Measurements from ENCODE around the gene PICALM.

PICALM gene

GRCh38 chr11:86050196-86050709 lies 18.6 kb downstream of the PICALM start:
- DNase-seq (ENCODE audit: low read depth in 2 of 2), result no peak

GRCh38 chr11:86047275-86047991 lies 21.5 kb downstream of the PICALM start:
- DNase-seq (ENCODE audit: low read depth in 2 of 2), result no peak

- DNase-seq (ENCODE audit: low read depth in 2 of 2), result no peak
These were observed 22.8 kb downstream of the PICALM start for GRCh38 chr11:86046116-86046515.

- DNase-seq (ENCODE audit: low read depth in 2 of 2), result no peak
These were observed 24.9 kb downstream of the PICALM start for GRCh38 chr11:86043765-86044503.

DNA sequence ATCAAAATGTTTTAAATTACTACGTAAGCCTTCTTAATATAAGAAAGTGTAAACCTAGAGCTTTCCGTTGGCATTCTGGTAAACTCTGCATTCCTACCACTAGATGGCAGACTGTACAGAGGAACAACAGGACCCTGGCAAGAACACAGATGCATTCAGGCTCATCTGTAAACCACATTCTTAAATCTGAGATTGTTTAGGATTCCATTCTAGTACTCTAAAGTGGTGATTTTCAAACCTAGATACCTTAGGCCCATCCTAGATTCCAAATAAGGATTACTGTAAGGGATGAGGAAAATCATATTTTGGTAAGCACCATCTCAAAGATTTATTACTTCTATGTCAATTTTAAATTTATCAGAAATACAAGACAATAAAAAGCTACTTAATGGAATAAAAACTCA lies 26.9 kb downstream of the PICALM start:
- peak in 1 of 2 donors; percentile 49 for DNase-seq (ENCODE audit: low read depth in 2 of 2)

GRCh38 chr11:86040919-86041850 lies 27.7 kb downstream of the PICALM start:
- no peak for DNase-seq (ENCODE audit: low read depth in 2 of 2)

GRCh38 chr11:86039094-86039493 lies 29.8 kb downstream of the PICALM start:
- DNase-seq (ENCODE audit: low read depth in 2 of 2), result no peak

- no peak for DNase-seq (ENCODE audit: low read depth in 2 of 2)
These were observed 31.1 kb downstream of the PICALM start for GRCh38 chr11:86037743-86038142.

DNA sequence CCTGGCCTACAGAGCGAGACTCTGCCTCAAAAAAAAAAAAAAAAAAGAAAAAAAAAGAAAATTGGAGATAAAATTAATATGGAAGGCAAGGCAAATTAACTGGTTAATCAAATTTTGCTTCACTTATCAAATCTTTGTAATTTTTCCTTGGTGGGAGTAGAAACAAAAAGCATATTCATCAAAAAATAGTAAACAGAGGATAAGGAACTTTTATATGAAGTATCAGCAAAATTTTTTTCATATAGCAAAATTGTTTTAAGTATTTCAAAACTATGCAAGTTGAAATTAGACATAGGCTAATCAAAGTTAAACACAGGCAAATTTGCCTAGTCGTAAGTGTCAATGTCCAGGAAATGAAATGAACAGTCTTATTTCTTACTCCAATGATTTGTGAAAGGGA lies 33.0 kb downstream of the PICALM start:
- no peak for DNase-seq (ENCODE audit: low read depth in 2 of 2)

GRCh38 chr11:86035164-86035563 lies 33.7 kb downstream of the PICALM start:
- no peak for DNase-seq (ENCODE audit: low read depth in 2 of 2)

- no peak for DNase-seq (ENCODE audit: low read depth in 2 of 2)
These were observed 34.2 kb downstream of the PICALM start for GRCh38 chr11:86034710-86035109.

DNA sequence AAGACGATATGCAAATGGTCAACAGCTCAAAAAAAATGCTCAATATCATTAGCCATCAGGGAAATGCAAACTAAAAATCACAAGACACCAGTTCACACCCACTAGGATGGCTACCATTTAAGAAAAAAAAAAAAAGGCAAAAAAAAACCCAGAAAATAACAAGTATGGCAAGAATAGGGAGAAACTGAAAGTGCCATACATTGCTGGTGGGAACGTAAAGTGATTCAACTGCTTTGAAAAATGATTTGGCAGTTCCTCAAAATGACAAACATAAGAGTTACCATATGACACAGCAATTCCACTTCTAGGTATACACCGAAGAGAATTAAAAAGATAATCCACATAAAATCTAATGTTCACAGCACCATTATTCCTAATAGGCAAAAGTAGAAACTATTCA lies 47.5 kb downstream of the PICALM start:
- DNase-seq (ENCODE audit: low read depth in 2 of 2), result no peak

DNA sequence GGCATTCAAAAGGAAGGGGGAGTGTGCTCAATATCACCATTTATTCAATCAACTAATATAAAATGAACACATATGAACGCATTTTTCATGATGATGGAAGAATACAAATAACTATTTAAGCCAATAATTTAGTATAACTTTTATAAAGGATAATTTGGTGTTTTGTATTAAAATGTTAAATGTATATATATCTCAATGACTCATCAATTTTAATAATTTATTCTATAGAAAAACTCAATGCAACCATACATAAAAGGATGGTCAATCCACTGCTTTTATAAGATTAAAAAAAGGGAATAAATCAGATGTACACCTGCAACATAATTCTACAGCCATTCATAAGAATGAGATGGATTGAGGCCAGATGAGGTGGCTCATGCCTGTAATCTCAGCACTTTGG lies 50.6 kb downstream of the PICALM start:
- DNase-seq (ENCODE audit: low read depth in 2 of 2), result no peak

DNA sequence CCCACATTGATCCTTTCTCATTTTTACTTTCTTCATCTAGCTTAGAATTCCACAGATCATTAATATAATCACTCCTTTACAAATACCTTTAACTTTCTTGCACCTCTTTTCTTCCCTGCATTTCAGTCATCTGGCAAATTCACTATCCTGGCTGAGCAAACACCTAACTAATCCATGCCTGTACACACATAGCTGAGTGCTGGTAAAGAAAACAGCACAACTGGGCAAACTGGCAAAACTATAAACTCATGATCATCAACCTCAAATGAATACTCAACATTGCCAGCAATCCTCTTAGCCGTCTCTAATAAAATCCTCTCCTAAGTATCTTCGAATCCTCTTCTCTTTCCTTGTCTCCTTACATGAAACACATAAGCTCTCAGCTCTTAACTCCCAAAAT lies 52.4 kb downstream of the PICALM start:
- no peak for DNase-seq (ENCODE audit: low read depth in 2 of 2)

DNA sequence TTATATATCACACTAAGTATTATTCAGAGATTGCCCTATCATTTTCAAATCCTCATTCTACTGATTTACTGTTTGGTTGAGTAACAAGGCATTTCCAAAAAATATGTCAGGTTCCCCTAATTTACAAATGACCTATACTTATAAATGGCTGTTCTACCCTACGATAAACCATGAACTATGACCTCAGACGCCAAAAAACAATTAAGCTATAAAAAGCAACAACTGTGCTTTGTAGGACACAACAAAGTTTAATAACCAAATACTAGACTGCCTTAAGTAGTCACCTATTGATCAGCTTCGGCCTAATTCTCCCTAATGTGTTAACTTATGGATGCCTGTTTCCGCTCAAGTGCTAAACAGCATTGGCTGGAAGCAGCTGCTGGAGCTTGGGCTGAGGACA lies 53.2 kb downstream of the PICALM start:
- DNase-seq (ENCODE audit: low read depth in 2 of 2), result no peak

DNA sequence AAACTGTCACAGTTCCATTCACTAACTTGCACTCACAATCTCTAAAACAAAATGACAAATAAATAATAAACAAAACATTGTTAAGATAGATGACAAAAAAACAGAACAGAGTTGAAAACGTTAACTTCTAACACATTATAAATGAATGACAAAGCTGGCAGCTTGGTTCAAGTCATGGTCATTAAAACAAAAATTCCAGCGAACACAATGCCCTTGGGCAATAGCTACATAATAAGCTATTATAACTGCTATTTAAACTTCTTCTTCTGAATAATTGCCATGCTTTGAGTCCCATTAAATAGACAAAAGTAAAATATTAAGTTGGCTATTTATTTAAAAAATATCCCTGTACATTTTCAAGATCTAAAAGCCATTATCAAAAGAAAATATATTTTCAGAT lies 54.7 kb downstream of the PICALM start:
- no peak for DNase-seq (ENCODE audit: low read depth in 2 of 2)

DNA sequence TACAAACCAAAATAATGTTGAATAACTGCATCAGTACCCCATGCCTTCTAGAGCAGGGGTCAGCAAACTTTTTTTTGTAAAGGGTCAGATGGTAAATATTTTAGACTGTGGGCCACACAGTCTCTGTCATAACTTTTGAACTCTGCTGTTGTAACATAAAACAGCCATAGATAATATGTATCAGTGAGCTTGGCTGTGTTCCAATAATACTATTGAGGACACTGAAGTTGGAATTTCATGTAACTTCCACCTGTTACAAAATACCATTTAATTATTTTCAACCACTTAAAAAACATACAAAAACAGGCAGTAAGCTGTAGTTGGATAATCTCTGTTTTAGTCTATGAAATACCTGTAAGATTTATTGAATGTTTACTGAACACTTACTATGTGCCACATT lies 55.2 kb downstream of the PICALM start:
- no peak for DNase-seq (ENCODE audit: low read depth in 2 of 2)

- no peak for DNase-seq (ENCODE audit: low read depth in 2 of 2)
These were observed 57.7 kb downstream of the PICALM start for GRCh38 chr11:86011175-86011574.

DNA sequence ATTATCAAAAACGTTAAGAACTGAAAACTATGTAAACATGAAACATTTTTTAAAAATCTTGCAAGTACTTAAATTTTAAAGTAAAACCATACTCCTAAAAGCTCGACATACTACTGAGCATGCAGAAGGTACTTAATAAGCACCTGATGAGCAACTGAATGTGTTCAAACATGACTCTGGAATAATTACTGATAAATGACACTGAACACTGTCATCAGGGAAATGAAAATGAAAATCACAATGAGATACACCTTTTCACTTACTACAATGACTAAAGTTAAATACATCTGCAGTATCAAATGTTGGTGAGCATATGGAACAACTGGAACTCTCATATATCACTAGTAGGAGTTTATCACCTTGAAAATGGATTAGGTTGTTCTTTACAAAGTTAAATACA lies 65.2 kb downstream of the PICALM start:
- DNase-seq (ENCODE audit: low read depth in 2 of 2), result no peak

- no peak for DNase-seq (ENCODE audit: low read depth in 2 of 2)
These were observed 66.5 kb downstream of the PICALM start for GRCh38 chr11:86002431-86002830.

DNA sequence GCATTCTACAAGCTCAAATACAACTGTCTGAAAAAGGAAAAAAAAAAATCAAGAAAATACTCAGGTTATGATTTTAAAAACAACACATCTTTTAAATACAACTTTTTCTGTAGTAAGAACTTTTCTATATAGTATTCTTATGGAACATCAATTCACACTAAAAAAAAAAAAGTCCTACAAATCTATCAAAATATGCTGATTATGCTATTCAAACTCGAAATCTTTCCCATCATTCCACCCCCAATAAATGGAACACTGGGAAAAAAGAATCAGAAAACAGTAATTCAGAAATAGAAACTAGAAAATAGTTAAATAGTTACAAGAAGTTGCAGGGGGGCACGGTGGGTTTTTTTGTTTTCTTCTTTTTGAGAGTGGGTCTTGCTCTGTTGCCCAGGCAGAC lies 77.4 kb downstream of the PICALM start:
- DNase-seq (ENCODE audit: low read depth in 2 of 2), result no peak

GRCh38 chr11:85989746-85990145 lies 79.1 kb downstream of the PICALM start:
- no peak for DNase-seq (ENCODE audit: low read depth in 2 of 2)

Measured in stimulated activated CD4-positive, alpha-beta T cell treated with anti-CD3 and anti-CD28 coated beads, Interleukin-1b, Interleukin-23, amount 100 ng/mL, for 4 hours (primary cell).